NCI-H2029 (cell line): ENCODE data around the gene ZDHHC23.

Experiments used
- DNase-seq: peaks from one replicate; lab custom pipeline; 2025; lab: John Stamatoyannopoulos, UW

Gene ZDHHC23

GRCh38 chr3:114011059-114011797, 63.4 kb downstream of the ZDHHC23 start:
- no peak for DNase-seq
